HG02943 (cell line): ENCODE measurements around the gene CHMP1B.
A peak's percentile ranks its signal among the peaks of the same experiment; 100 is the strongest.
"Not testable (repeated sequence)": the region's sequence is repeated elsewhere in the genome, so short reads cannot be mapped to it uniquely, and the experiment has no call there.

Source experiments
- ATAC-seq: cut with Tn5 transposase; IDR thresholded peaks from one replicate; pipeline ENCODE4 v1.9.1; 2021; ENCODE audit warnings: mild to moderate bottlenecking, low read depth, moderate library complexity; ENCODE audit not compliant: unreplicated experiment

Gene CHMP1B

DNA sequence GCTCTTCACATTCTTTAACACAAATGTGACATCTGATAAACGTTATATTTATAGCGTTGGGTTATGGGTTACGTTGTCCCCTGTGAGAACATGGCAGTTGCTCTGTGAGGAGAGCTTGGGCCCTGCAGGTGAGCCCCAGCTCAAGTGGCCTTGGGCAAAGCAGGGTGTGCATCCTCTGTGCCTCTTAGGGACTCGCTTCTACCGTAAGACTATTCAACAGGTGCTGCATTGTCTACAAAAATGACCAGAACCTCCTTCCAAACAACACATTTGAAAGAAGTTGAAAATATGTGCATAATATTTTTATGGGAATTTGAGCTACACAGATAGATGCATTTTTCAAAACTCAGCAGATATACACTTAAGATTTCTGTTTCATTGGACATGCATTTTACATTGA is 16.4 kb upstream of the CHMP1B start:
- no peak for ATAC-seq

DNA sequence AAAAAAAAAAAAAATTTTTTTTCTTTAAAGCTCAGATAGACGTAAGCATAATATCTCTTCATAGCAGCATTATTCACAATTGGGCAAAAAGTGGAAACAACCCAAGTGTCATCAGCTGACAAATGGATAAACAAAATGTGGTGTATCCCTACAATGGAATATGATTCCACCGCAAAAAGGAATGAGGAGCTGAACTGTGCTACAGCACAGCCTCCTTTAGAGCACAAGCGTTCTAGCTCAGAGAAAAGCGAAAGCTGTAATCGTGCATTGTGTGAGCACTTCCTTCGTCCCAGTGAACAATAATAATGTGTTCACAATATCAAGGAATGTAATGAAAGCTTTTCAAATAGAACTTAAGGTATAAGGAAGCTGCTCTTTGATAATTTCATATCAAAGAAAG is 11.7 kb upstream of the CHMP1B start:
- ATAC-seq, result no peak

DNA sequence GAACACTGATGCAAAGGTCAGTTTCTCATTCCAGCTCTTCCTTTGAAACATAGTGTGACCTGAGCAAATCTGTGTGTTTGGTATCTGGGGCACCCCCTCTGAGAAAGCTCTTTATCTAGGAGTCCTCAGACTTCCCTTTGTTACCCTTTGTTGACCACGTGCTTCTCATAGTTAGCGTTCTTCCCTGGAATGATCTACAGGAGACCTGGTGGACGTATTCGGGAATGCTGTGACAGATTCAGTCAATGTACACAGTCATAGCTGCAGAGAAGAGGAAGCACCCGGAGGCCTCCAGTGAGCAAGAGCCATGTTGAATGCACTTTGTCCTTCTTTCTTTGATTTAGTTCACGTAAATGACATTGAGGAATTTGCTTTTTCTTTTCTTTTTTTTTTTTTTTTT is 10.7 kb upstream of the CHMP1B start:
- no peak for ATAC-seq

DNA sequence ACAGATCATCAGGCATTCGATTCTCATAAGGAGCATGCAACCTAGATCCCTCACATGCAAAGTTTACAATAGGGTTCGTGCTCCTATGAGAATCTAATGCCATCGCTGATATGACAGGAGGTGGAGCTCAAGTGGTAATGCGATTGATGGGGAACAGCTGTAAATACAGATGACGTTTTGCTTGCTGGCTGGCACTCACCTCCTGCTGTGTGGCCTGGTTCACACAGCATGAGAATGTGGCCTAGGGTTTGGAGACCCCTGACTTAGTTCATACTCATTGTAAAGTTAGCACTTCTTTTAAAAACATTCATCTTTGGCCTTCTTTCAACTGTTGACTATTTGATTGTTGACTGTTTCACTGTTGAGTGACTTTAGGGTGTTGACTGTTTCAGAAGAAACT is 8.7 kb upstream of the CHMP1B start:
- no peak for ATAC-seq

DNA sequence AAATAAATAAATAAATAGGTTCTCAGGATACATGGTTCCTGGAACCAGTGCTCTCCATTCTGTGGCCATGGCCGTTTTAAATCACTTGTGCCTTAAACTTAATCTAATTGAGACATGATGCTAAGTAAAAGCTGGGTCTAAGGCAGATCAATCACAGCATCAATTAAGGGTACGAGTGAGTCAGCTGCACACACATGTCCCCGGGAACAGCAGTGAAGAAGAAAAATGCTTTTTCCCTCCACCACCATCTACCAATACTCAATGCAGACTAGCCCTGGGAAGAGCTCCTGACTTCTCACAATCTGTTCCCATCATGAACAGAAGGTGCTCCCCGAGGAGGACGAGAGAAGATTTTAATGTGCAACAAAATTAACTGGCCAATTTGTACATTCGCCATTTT is 6.8 kb upstream of the CHMP1B start:
- no peak for ATAC-seq

DNA sequence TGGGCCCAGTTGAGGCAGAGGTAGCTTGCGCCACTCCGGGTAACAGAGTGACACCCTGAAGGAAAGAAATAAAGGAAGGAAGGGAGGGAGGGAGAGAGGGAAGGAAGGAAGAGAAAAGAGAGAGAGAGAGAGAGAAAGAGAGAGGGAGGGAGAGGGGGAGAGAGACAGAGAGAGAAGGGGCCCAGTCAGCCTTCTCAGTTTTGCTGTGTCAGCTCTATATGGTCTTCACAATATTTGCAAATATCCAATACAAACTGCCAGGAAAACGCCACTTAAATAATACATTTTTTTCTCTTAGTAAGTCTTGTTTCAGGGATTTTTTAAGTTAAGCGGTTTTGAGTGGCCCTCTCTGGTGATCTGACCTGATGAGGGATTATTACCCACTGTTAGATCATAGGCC is 5.6 kb upstream of the CHMP1B start:
- ATAC-seq, result no peak

DNA sequence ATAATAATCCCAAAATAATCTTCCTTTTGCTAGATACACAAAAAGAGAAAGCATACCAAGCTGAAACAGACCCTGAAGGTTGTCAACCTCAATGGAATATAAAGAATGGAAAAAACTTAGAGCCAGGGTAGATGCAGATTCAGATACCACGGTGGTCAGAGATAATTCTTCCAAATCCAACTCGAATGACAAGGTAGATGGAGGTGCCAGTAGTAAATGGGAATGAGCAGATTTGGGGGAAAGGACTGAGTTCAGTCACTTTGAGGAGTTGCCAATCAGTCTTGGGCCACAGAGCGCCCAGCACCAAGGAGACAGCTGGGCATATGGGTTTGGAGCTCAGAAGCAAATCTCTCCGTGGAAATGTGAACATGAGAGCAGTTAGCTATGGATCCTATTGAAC is 3.4 kb upstream of the CHMP1B start:
- no peak for ATAC-seq

DNA sequence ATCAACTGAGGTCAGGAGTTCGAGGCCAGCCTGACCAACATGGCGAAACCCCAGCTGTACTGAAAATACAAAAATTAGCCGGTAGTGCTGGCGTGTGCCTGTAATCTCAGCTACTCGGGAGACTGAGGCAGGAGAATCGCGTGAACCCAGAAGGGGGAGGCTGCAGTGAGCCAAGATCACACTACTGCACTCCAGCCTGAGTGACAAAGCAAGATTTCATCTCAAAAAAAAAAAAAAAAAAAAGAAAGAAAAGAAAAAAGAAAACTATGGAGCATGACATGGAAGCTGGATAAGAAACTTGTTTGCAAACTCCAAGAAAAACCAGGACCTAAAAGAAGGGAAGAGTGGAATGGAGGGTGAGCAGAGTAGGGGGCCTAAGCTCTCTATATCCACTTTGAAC is 1.9 kb upstream of the CHMP1B start:
- no peak for ATAC-seq

DNA sequence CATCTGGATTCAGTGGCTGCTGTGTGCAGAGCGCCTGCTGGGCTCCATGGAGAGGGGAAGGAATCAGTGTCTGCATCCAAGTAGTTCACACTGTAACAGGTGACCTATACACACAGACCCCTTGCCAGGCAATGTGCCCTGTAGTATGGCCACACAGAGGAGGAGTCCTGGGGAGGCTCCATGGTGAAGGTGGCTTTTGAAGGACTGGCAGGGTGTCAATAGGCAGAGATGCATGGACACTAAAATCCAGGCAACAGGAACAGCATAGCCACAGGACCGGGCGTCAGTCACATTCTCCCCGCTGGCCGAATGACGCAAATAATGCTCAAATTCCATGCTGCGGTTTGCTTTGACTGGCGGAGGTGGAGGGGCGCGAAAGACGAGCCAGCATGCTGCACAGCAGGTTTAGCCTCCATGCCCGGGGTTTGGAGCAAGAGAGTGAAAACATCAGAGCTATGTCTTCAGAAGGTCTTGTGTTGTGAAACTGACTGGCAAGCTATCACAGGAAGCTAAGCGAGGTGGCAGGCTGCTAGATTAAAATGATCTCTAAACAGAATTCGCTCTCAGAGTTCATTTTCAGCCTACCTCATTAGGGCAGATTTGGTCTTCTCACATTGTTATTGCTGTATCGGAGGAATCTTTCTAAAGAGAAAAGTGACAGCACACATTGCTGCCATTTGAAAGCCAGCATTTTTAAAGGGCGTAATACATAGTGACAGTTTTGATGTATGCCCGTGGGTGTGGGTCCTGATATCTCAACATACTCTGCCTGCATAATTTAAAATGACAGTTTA is 1.2 kb upstream of the CHMP1B start:
- ATAC-seq, result no peak

DNA sequence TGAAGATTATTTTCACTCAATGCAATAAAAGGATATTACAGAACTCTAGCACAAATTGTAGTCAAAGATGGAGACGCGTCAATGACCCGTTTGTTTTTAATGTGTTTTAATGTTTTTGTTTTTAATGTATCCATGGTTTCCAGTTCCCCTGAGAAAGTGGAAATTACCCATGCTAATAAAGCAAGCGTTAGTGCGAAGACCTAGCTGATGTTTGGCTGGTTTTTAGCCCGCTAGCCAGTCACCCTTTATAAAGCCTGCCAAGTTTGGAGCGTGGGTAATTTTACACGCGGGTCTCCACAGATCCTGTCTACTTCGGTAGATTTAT is 430 bp upstream of the CHMP1B start:
- peak; percentile 30 for ATAC-seq

DNA sequence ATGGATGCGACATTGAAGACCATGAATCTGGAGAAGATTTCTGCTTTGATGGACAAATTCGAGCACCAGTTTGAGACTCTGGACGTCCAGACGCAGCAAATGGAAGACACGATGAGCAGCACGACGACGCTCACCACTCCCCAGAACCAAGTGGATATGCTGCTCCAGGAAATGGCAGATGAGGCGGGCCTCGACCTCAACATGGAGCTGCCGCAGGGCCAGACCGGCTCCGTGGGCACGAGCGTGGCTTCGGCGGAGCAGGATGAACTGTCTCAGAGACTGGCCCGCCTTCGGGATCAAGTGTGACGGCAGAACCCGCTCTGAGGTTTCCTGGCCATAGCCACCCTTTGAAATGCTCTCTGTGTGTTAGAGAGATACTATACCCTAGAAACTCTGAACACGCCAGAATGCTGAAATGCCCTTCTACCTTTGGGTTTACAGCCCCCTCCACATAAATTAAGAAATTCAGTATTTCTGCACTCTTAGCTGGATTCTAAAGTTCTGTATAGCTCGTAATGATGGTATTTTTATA is 659 bp downstream of the CHMP1B start:
- no peak for ATAC-seq

DNA sequence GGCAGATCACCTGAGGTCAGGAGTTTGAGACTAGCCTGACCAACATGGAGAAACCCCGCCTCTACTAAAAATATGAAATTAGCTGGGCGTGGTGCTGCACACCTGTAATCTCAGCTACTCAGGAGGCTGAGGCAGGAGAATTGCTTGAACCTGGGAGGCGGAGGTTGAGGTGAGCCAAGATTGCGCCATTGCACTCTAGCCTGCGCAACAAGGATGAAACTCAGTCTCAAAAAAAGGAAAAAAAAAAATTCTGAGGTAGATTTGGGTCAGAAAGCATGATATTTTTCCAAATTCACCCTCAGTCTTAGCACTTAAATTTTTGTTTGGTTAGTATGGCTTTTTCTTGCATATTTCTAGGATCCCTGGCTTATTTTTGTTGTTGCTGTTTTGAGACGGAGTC is 3.3 kb downstream of the CHMP1B start:
- ATAC-seq, result not testable (repeated sequence)

DNA sequence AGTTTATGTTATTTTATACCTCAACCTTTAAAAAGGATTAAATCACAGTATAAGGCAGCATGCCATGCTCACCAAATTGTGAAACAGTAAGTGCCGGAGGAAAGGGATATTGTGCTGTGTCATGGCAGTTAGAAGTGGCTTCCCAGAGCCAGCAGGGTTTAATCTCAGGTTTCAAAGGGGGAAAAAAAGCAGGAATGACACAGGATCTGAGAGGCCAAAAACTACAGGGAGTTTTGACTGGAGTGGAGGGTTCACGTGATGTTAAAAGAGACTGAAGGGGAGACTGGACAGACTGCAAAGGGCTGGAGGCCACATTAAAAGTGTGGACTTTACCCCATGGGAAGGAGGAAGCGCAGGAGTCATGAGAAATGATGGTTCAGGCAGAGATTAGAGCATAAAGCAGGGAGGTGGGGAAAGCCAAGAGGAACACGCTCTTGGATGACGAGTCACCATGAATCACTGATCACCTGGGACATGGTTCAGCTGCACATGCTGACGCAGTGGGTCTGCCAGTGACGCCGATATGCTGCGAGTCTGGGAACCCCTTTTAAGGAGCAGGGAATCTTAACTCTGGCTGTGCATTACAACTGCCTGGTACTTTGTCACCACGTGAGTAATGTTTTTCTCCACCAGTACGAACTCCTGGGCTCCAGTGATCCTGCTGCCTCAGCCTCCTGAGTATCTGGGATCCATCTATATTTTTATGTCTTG is 6.1 kb downstream of the CHMP1B start:
- ATAC-seq, result no peak

DNA sequence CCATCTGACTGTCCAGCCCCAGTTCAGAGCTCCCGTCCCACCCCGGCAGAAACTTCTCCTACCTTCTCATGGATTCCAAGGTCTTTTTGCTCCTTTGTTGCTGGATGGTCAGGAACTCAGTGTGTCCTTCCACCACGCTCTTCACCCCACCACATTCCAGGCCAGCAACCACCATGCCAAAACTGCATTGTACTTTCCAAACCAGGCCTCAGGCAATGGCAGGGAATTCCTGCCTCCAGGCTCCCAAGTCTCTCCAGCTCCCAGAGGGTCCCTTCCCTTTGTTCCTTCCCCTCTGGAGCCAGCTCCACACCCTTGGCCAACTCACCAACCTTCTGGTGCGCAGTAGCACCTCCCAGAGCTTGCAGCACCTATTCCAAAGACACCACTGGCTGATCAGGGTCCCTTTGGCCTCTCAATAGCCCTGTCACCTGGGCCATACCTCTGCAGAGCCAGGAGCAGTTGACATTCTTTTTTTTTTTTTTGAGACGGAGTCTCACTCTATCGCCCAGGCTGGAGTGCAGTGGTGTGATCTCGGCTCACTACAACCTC is 8.1 kb downstream of the CHMP1B start:
- ATAC-seq, result no peak

DNA sequence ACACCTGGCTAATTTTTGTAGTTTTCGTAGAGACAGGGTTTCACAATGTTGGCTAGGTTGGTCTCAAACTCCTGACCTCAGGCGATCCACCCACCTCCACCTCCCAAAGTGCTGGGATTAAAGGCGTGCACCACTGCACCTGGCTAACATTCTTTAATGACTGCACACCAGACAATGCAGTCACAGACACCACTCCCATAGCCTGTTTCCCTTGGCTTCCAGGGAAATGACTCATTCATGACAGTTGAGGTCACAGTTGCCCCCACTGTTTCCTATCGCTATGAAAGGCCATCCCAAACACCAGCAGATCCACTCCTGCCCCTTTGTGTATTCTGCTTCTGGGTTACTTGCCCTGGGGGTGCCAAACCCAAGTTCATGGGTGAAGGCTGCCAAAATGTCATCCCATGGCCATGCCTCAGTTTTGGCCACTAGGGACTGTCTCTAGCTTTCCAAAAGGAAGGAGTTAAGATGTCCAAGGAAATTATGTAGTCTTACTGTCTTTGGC is 8.7 kb downstream of the CHMP1B start:
- no peak for ATAC-seq

DNA sequence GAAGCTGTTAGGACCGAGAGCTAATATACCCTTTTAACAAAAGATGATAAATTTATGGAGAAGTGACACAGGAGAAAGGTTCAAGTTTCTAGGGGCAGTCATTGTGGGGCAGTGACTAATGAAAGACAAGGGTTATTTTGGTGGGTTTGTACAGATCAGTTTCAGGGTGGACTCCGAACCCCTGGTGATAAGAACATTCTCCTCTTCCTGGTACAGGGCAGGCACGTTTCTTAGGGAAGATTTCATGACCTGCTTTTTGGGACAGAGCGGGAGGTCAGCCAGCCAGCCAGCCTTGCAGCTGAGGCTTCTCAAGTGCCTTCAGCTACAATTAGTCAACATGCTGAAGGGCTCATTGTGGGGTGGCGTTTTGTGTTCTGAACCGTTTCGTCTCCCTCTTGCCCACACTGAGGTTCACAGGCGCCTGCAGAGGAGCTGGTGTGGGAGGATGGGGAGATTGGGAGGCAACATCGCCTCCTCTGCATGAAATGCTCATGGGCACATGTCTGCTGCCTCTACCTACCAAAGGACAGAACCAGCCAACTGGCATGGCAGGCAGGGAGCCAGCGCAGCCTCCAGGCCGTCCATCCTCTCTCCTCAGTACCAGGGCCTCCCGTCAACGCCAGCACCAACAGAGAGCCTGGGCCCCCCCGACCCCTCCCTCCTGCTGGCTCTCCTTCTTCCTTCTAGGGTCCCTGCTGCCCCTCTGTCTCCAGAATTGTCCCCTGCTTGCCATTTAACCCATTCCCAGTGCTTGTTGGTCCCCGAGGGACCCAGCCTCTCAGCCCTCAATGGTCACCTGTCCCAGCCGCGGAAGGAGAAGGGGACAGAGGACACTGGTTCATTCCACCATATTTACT is 9.6 kb downstream of the CHMP1B start:
- no peak for ATAC-seq

DNA sequence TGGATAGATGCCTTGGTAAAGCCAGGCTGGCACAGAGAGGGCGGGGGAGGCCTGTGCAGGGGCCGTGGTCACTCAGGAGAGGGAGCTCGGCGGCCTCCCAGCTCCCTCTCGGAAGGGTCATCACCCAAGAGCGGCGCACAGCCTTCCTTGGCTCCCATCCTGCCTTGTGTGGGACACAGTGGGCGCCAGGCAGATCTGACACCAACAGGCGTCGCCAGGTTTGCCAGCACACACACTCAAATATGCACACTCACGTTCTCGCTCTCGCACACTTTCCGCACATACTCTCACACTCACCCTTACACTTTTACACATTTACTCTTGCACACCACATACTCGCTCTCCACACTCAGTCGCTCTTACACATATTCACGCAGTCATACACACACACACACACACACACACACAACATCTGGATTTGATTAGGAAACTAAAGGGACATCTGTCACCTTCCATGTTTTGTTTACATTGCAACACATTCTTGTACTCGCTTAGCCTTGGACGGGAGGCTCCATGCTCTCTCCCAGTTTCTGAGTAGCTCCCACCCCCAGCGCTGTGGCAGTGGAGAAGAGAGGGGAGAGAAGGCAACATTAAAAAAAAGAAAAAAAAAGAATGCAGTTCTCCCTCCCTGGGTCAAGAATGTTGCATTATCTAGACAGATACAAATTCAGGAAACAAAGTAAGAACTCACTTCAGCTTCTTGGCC is 10.5 kb downstream of the CHMP1B start:
- ATAC-seq, result no peak

DNA sequence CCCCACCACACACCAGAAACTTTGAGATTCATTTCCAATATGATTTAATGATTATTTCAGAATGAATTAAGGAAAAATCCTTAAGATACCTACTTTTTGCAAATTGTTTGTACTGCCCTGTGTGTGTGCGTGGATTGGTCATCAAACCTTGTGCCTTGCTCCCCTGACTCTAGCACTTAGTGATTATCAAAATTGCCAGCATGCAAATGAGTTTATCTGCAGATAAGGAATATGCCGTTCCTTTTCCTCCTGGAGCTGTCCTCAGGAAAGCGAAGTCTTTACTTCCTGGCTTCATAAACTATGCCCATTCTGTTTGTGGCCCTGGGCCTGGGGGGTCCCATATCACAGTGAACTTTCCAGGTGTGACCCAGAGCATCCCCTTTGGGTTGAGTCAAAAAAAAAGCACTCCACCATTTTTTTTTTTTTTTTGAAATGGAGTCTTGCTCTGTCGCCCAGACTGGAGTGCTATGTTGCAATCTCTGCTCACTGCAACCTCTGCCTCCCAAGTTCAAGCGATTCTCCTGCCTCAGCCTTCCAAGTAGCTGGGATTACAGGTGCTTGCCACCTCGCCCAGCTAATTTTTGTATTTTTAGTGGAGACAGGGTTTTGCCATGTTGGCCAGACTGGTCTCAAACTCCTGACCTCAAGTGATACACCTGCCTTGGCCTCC is 11.4 kb downstream of the CHMP1B start:
- ATAC-seq, result no peak

DNA sequence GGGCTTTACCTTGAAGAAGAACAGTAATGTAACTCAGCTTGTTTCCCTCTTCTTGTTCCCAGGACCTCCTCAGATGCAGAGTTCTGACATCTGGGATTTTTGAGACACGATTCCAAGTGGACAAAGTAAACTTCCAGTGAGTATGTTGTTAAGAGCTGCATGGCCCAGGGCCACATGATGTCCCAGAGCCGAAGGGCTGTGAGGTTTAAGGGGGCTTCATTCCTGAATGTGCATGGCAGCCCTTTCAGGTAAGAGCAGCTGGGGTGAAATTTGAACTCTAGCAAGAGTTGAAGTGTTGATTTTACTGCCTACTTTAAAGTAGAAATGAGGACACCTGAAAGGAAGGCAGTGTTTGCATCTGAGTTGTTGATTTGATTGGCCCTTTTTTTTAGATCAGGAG is 13.3 kb downstream of the CHMP1B start:
- ATAC-seq, result no peak

DNA sequence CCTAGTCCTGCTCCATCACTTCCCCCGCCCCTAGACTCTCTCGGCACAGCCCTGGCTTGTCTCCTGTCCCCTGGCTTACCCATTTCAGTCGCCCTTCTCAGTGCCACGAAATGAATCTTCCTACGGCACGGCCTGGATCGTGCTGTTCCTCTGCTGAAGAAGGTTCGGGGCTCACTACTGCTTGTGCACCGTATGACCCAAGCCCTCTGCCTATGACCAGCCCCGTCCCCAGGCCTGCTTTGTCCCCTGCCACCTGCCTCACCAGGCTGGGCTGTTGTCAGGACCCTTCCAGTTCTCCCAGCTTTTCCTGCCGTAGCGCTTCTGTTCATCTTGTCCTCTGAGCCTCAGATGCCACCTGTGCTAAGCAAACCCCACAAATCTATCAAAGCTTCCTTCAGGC is 13.9 kb downstream of the CHMP1B start:
- no peak for ATAC-seq
